GM23338 (cell line): ENCODE data around the gene INHBC. TPM values are rescaled to one million over a fixed set of nuclear protein-coding genes. Genes with fewer than 3 reads are reported as not detected.

Experiments
- ATAC-seq: fragments of 200-7000 bp; cut with Tn5 transposase; 3 replicates; pipeline ENCODE4 v1.9.1; 2020
- DNase-seq: peaks from one replicate; pipeline ENCODE4 v3.0.0-alpha.2; 2015; ENCODE audit warnings: low spot score
- H2AFZ ChIP-seq: fragments of 200-600 bp; sonication (generic); 2 replicates; pipeline ENCODE4 v1.8.0; 2016; ENCODE audit warnings: antibody characterized with exemption, mild to moderate bottlenecking, moderate library complexity
- H3F3A ChIP-seq: fragments of 200-600 bp; sonication (generic); replicated peaks from 2 replicates; pipeline ENCODE4 v1.8.0; 2017; ENCODE audit warnings: antibody characterized with exemption, mixed run types, low read depth
- H3K27ac ChIP-seq: fragments of 200-600 bp; sonication (generic); 2 replicates; pipeline ENCODE4 v1.6.1; 2016; ENCODE audit warnings: low read depth
- H3K27me3 ChIP-seq: fragments of 200-600 bp; sonication (generic); 2 replicates; pipeline ENCODE4 v1.8.0; 2016; ENCODE audit warnings: mild to moderate bottlenecking, mixed run types, moderate library complexity; ENCODE audit not compliant: insufficient read depth
- H3K36me3 ChIP-seq: fragments of 200-600 bp; sonication (generic); 2 replicates; pipeline ENCODE4 v1.8.0; 2016; ENCODE audit warnings: mild to moderate bottlenecking; ENCODE audit not compliant: insufficient read depth
- H3K4me1 ChIP-seq: fragments of 200-600 bp; sonication (generic); 2 replicates; pipeline ENCODE4 v1.8.0; 2016; ENCODE audit warnings: mild to moderate bottlenecking, moderate library complexity; ENCODE audit not compliant: insufficient read depth
- H3K4me2 ChIP-seq: fragments of 200-600 bp; sonication (generic); 2 replicates; pipeline ENCODE4 v1.7.1; 2017; ENCODE audit warnings: mixed run types
- H3K4me3 ChIP-seq: fragments of 200-600 bp; sonication (generic); 2 replicates; pipeline ENCODE4 v1.6.1; 2016; ENCODE audit warnings: mixed run types
- H3K79me2 ChIP-seq: fragments of 200-600 bp; sonication (generic); replicated peaks from 2 replicates; pipeline ENCODE4 v1.8.0; 2017; ENCODE audit warnings: mild to moderate bottlenecking; ENCODE audit not compliant: insufficient read depth
- H3K9me2 ChIP-seq: fragments of 200-600 bp; sonication (generic); 2 replicates; pipeline ENCODE4 v1.8.0; 2017; ENCODE audit not compliant: insufficient read depth
- H4K20me1 ChIP-seq: fragments of 200-600 bp; sonication (generic); replicated peaks from 2 replicates; pipeline ENCODE4 v1.8.0; 2017; ENCODE audit warnings: mild to moderate bottlenecking; ENCODE audit not compliant: insufficient read depth
- H3K27ac Mint-ChIP-seq: 2 replicates; pipeline ENCODE4 v1.8.0; 2020; ENCODE audit warnings: inconsistent platforms, mild to moderate bottlenecking, moderate library complexity, mixed read lengths
- H3K27me3 Mint-ChIP-seq: 3 replicates; pipeline ENCODE4 v1.8.0; 2022; ENCODE audit warnings: low read depth, mild to moderate bottlenecking, moderate library complexity, mixed read lengths, inconsistent platforms; ENCODE audit not compliant: insufficient read depth, poor library complexity
- H3K36me3 Mint-ChIP-seq: 3 replicates; pipeline ENCODE4 v1.8.0; 2021; ENCODE audit warnings: low read depth, mild to moderate bottlenecking, inconsistent platforms, moderate library complexity, mixed read lengths
- H3K4me1 Mint-ChIP-seq: 3 replicates; pipeline ENCODE4 v1.8.0; 2020; ENCODE audit warnings: mild to moderate bottlenecking, inconsistent platforms, mixed read lengths
- H3K4me3 Mint-ChIP-seq: 3 replicates; pipeline ENCODE4 v1.8.0; 2021; ENCODE audit warnings: moderate library complexity, mild to moderate bottlenecking, inconsistent platforms, mixed read lengths
- H3K9me3 Mint-ChIP-seq: 3 replicates; pipeline ENCODE4 v1.8.0; 2020; ENCODE audit warnings: moderate library complexity, mild to moderate bottlenecking, inconsistent platforms, mixed read lengths
- CTCF ChIP-seq, 2 experiments: fragments of 200-600 bp in 1 of 2; sonication (generic) in 1 of 2; conservative IDR thresholded peaks; 2 replicates each; pipeline versions ENCODE4 v1.5.1 to v1.6.1; 2016 to 2017; ENCODE audit warnings: antibody characterized with exemption in 2 of 2, low read depth in 2 of 2, mild to moderate bottlenecking in 2 of 2, moderate library complexity in 1 of 2
- ETS1 ChIP-seq: IDR thresholded peaks from 2 replicates; pipeline ENCODE4 v1.6.1; 2016; ENCODE audit warnings: antibody characterized with exemption
- EZH2phosphoT487 ChIP-seq: fragments of 200-600 bp; sonication (generic); IDR thresholded peaks from one replicate; pipeline ENCODE4 v1.8.1; 2018; ENCODE audit warnings: antibody characterized with exemption; ENCODE audit not compliant: unreplicated experiment
- JUNB ChIP-seq: IDR thresholded peaks from one replicate; pipeline ENCODE4 v1.6.1; 2016; ENCODE audit warnings: antibody characterized with exemption; ENCODE audit not compliant: unreplicated experiment
- NANOG ChIP-seq: IDR thresholded peaks from 2 replicates; pipeline ENCODE4 v1.6.1; 2016; ENCODE audit warnings: antibody characterized with exemption, borderline replicate concordance
- POLR2AphosphoS5 ChIP-seq: IDR thresholded peaks from 2 replicates; pipeline ENCODE4 v1.6.1; 2016; ENCODE audit warnings: antibody characterized with exemption, low read depth
- STAT1 ChIP-seq: IDR thresholded peaks from one replicate; pipeline ENCODE4 v1.6.1; 2016; ENCODE audit warnings: antibody characterized with exemption; ENCODE audit not compliant: unreplicated experiment
- ZNF331 ChIP-seq: fragments of 250-450 bp; sonication (Bioruptor Pico); IDR thresholded peaks from 2 replicates; pipeline ENCODE4 v1.5.0; 2020; ENCODE audit warnings: low read depth, mild to moderate bottlenecking, moderate library complexity
- ZNF462 ChIP-seq: fragments of 250-450 bp; sonication (Bioruptor Pico); IDR thresholded peaks from 2 replicates; pipeline ENCODE4 v1.5.0; 2020; ENCODE audit warnings: mild to moderate bottlenecking, moderate library complexity
- polyA plus RNA-seq: library from polyadenylated mRNA; unstranded; fragments of >200 nt; fragmentation: Nextera tagmentation; extraction: Ambion mirVana; gene quantifications from 2 replicates; pipeline ENCODE4 v1.2.1, GENCODE V29; 2016
- total RNA-seq: library from RNA; depleted of rRNA; stranded (reverse); fragments of >200 nt; shearing (Covaris generic); gene quantifications from 2 replicates; pipeline ENCODE4 v1.2.3, GENCODE V29; 2014
- TF ChIP-seq, protein P1 (sequence below): IDR thresholded peaks from one replicate; pipeline ENCODE4 v1.6.1; 2018; ENCODE audit warnings: antibody characterized with exemption; ENCODE audit not compliant: unreplicated experiment

The INHBC gene
- total and polyA plus RNA-seq, 2 experiments from 2014 or later, result 0.53 TPM; not detected in 1

DNA sequence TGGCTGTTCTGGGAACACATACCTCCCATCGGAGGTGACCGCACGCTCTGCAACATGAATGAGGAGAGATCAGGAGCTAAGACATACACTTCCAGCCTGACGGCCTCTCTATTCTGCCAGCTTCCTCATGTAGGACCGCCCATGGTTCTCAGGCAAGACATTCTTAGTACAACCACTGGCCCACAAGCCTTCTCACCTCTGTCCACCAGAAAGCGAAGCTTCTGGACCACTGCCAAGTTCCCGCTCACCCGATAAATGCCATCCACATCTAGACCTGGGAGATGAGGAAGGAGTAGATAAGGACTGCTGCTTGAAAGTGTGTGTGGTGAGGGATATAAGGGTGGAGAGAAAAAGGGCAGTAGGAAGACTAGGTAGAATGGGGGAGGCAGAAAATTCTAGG lies 39.8 kb downstream of the INHBC start (continued):
- TF ChIP-seq POLR2AphosphoS5 (no peak), STAT1 (no peak), ZNF331 (CRISPR knock-in tag) (no peak), CTCF (conservative IDR thresholded peaks at IDR 0.05; ENCODE audit: low read depth in 2 of 2) (no peak), ETS1 (no peak), NANOG (no peak)
- TF ChIP-seq, protein P1, sequence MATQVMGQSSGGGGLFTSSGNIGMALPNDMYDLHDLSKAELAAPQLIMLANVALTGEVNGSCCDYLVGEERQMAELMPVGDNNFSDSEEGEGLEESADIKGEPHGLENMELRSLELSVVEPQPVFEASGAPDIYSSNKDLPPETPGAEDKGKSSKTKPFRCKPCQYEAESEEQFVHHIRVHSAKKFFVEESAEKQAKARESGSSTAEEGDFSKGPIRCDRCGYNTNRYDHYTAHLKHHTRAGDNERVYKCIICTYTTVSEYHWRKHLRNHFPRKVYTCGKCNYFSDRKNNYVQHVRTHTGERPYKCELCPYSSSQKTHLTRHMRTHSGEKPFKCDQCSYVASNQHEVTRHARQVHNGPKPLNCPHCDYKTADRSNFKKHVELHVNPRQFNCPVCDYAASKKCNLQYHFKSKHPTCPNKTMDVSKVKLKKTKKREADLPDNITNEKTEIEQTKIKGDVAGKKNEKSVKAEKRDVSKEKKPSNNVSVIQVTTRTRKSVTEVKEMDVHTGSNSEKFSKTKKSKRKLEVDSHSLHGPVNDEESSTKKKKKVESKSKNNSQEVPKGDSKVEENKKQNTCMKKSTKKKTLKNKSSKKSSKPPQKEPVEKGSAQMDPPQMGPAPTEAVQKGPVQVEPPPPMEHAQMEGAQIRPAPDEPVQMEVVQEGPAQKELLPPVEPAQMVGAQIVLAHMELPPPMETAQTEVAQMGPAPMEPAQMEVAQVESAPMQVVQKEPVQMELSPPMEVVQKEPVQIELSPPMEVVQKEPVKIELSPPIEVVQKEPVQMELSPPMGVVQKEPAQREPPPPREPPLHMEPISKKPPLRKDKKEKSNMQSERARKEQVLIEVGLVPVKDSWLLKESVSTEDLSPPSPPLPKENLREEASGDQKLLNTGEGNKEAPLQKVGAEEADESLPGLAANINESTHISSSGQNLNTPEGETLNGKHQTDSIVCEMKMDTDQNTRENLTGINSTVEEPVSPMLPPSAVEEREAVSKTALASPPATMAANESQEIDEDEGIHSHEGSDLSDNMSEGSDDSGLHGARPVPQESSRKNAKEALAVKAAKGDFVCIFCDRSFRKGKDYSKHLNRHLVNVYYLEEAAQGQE, result no peak

DNA sequence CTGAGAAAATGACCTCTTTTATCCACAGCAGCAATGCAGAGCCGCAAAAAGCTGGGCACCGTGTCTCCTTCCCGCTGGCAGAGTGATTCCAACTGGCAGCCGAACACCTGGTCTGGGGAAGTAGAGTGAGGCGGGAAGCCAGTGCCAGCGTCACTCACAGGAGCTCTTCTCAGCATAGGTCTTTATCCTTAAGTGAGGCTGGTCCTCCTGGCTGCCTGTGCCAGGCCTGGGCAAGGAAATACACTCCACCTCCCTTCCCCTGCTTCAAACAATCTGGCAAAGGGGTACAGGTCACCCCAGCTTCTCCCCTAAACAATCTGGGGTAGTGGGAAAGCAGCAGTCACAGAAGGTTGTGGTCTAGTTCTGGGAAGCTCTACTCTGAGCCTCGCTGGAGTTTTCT lies 40.3 kb downstream of the INHBC start:
- peak overlapping the region; percentile 98 for H2AFZ ChIP-seq
- peaks cover 59% of the 10 kb centered on the region for H3K27me3 Mint-ChIP-seq
- H3K4me2 ChIP-seq, result peak overlapping the region; percentile 98
- no peak for TF ChIP-seq ZNF462 (CRISPR knock-in tag)
- TF ChIP-seq EZH2phosphoT487, result no peak
- no peak for TF ChIP-seq STAT1
- TF ChIP-seq JUNB, result no peak
- no peak for TF ChIP-seq POLR2AphosphoS5
- TF ChIP-seq ZNF331 (CRISPR knock-in tag), result no peak
- TF ChIP-seq CTCF (conservative IDR thresholded peaks at IDR 0.05; ENCODE audit: low read depth in 2 of 2), result no peak
- no peak for TF ChIP-seq NANOG

More for the DNA sequence above, 40.3 kb downstream of the INHBC start:
- H3K79me2 ChIP-seq, result no peaks in the 10 kb centered on the region
- peaks cover 9% of the 10 kb centered on the region for H3F3A ChIP-seq
- peaks cover 57% of the 10 kb centered on the region for H3K27me3 ChIP-seq
- H3K4me1 ChIP-seq, result peaks cover 28% of the 10 kb centered on the region
- ATAC-seq, result peak; percentile 5
- Mint-ChIP-seq H3K4me1 (peaks cover 39% of the 10 kb centered on the region), H3K4me3 (peak overlapping the region; percentile 75), H3K9me3 (no peaks in the 10 kb centered on the region; the same call in 2 of the 3 replicates), H3K27ac (no peak overlapping the region), H3K36me3 (peaks cover 8% of the 10 kb centered on the region; the same call in 1 of the 3 replicates)
- H3K4me3 ChIP-seq, result peak overlapping the region; percentile 82
- H3K36me3 ChIP-seq, result no peaks in the 10 kb centered on the region
- no peaks in the 10 kb centered on the region for H3K9me2 ChIP-seq
- no peak for DNase-seq
- H3K27ac ChIP-seq, result no peak overlapping the region
- no peaks in the 10 kb centered on the region for H4K20me1 ChIP-seq
